ENCODE results near the gene TLE2.
A peak's percentile ranks its signal among the peaks of the same experiment; 100 is the strongest.

The TLE2 gene

DNA sequence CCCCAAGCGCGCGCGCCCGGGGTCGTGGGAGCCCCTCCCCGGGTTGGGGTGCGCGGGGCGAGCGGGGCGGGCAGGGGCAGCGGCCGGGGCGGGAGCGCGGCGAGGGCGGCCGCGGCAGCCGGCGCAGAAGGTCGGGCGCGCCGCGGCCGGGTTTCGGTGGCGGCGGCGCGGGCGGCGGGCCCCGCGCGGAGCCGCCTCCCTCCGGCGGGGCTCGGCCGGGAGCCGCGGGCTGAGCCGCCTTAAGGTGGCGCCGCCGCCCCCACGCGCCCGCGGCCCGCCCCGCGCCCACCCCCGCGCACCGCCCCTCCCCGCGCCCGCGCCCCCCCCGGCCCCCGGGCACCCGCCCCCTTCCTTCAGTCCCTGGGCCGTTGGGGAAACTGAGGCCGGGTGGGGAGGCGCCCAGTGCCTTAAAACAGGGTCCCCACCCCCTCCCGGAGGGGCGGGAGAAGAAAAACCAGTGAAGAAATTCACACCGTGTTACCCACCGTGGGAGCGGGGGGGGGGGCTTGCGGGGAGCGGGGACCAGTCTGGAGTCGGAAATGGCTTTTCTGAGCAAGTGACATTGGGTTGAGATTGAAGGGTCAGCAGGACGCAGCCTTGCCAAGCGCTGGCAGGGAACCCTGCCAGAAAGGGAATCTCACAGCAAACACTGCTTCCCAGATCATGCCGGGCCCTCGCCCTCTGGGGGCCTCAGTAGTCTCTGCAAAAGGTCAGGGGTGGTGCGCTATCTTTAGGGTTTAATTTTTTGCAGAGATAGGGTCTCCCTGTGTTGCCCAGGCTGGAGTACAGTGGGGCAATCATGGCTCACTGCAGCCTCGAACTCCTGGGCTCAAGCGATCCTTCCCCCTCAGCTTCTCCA is at the start of gene TLE2:
Gene TLE2, minus strand, starts transcription at position 216 of the 859 bp plus-strand sequence. CDS start 376 bp downstream, outside the sequence.
- DNase-seq (ENCODE audit: low spot score) = no peak

DNA sequence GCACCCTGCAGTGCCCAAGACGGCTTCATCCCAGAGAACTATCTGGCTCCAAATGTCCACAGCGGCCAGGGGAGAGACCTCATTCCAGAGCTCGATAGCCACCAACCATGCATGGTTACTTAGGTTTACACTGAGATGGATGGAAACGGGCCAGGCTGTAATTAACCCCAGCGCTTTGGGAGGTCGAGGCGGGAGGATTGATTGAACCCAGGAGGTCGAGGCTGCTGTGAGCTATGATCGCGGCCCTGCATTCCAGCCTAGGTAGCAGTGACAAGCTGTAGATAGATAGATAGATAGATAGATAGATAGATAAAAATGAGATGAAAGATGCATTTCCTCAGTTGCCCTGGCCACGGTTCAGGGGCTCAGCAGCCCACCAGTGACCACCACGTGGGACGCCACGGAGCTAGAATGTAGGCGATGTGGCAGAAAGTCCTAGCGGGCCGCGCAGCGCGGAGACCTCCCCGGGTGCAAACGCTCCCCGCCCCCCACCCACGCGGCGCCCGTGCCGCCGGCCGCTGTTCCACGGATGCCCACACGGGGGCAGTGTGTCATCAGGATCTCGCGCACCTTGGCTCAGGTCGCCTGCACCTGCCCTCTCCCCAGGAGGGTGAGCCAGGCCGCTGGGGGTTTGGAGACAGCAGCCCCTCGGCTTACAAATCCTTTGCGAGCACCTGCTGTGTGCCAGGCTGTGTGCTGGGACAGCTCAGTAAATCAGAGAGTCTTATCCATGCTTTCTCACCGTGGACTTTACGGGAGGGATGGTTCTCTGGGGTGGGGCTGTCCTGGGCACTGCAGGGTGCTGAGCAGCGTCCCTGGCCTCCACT is 46.7 kb upstream of the TLE2 start:
- DNase-seq (ENCODE audit: low spot score) = peak; percentile 75

- no peak for DNase-seq (ENCODE audit: low spot score)
These were observed 45.0 kb upstream of the TLE2 start for GRCh38 chr19:3073931-3074595.

GRCh38 chr19:3073159-3073563 is 44.1 kb upstream of the TLE2 start:
- no peak for DNase-seq (ENCODE audit: low spot score)

GRCh38 chr19:3071768-3072167 is 42.7 kb upstream of the TLE2 start:
- no peak for DNase-seq (ENCODE audit: low spot score)

GRCh38 chr19:3068071-3068470 is 39.0 kb upstream of the TLE2 start:
- no peak for DNase-seq (ENCODE audit: low spot score)

DNA sequence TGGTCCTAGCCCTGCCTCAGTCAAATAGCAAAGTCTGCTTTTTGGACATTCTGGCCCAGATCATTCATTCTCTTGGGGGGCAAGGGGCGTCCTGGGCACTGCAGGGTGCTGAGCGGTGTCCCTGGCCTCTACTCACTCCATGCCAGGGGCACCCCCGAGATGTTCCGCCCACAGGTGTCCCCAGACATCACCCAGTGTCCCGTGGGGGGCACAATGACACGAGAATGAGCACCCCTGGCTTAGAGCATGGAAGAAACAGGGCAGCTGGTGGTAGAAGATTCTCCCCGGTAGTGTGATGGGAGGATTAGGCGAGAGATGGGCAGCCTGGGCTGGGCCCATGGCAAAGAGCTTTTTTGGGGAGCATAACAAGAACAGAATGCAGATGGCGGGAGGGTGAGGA is 38.5 kb upstream of the TLE2 start:
- DNase-seq (ENCODE audit: low spot score) = no peak

DNA sequence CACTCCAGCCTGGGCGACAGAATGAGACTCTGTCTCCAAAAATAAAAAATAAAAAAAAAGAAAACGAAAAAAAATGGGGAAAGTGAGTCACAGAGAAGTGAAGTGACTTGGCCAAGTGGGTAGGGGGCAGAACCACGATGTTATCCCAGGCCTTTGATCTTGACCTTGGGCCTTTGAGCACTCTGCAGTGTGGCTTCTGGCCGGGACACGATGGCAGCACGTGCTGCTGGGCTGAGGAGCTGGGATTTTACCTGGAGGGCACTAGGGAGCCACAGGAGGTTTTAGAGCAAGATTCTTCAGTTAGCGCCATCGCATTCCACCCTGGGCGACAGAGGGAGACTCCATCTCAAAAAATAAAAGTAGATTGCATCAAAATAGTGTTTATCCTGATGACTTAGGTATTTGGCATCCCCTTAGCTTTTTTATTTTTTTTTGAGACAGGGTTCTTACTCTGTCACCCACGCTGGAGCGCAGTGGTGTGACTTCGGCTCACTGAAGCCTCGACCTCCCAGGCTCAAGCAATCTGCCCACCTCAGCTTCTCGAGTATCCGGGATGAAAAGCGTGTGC is 37.5 kb upstream of the TLE2 start:
- no peak for DNase-seq (ENCODE audit: low spot score)

- DNase-seq (ENCODE audit: low spot score) = no peak
These were observed 36.7 kb upstream of the TLE2 start for GRCh38 chr19:3065675-3066357.

DNA sequence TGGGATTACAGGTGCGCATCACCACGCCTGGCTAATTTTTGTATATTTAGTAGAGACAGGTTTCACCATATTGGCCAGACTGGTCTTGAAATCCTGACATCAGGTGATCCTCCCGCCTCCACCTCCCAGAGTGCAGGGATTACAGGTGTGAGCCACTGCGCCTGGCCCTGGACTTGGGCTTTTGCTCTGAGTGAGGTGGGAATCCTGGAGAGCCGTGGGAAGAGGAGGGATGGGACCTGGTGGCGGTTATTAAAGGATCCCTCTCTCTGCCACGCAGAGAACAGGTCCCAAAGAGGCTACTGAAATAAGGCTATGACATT is 34.9 kb upstream of the TLE2 start:
- no peak for DNase-seq (ENCODE audit: low spot score)

GRCh38 chr19:3062165-3063105 is 33.4 kb upstream of the TLE2 start, which contains the start of gene TLE5:
TSS of gene TLE5 (minus strand) at chr19:3062495. CDS start at chr19:3062200, 295 bp downstream.
- DNase-seq (ENCODE audit: low spot score) = peak; percentile 75

GRCh38 chr19:3061182-3062161 is 32.4 kb upstream of the TLE2 start:
- DNase-seq (ENCODE audit: low spot score) = peak; percentile 80

GRCh38 chr19:3060857-3061181 is 31.7 kb upstream of the TLE2 start:
- DNase-seq (ENCODE audit: low spot score) = no peak

- no peak for DNase-seq (ENCODE audit: low spot score)
These were observed 30.6 kb upstream of the TLE2 start for GRCh38 chr19:3059653-3060052.

GRCh38 chr19:3058821-3059314 is 29.8 kb upstream of the TLE2 start:
- no peak for DNase-seq (ENCODE audit: low spot score)

GRCh38 chr19:3058009-3058820 is 29.1 kb upstream of the TLE2 start:
- DNase-seq (ENCODE audit: low spot score) = no peak

DNA sequence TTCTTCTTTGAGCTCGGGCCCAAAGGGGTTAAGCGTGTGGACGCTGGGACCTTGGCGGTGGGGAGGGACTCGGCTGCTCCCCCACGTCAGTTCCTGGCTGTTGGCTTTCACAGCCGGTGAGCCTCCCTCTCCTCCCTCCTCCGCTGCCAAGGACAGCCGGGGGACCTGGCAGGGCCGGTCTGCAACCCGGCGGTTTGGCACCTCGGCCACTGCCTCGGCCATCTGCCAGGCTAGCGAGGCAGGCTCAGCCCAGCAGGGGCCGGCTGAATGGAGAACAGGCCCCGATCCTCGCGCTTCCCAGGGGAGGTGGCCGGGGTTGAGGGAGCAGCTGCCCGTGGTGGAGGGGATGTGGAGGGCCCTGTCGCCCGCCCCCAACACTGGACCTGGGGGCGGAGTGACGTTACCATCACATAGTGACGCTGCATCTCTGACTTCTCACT is 28.2 kb upstream of the TLE2 start:
- no peak for DNase-seq (ENCODE audit: low spot score)

GRCh38 chr19:3056417-3057088 is 27.5 kb upstream of the TLE2 start:
- no peak for DNase-seq (ENCODE audit: low spot score)

All from CD4-positive, alpha-beta T cell treated with Interleukin-2 at 100 ng/mL for 4 hours (primary cell).